ENCODE results near the gene ZNF625. TPM values are rescaled to one million over a fixed set of nuclear protein-coding genes. Genes with fewer than 3 reads are reported as not detected.
"Not testable (repeated sequence)": the region's sequence is repeated elsewhere in the genome, so short reads cannot be mapped to it uniquely, and the experiment has no call there.

The ZNF625 gene
- polyA plus RNA-seq, 3 donors = 13.3 to 18.6 (median 14.4) TPM

- peak; percentile 97 for DNase-seq
Measured at GRCh38 chr19:12139885-12140544, 16.5 kb downstream of the ZNF625 start, which contains the start of gene ZNF20. ZNF20 (minus strand) TSS chr19:12140350; CDS start chr19:12140182, 168 bp downstream.

GRCh38 chr19:12139269-12139668, 17.3 kb downstream of the ZNF625 start:
- DNase-seq = no peak

- DNase-seq = no peak
Measured at GRCh38 chr19:12137221-12137940, 19.2 kb downstream of the ZNF625 start.

- DNase-seq = no peak
Measured at GRCh38 chr19:12133069-12133468, 23.5 kb downstream of the ZNF625 start.

GRCh38 chr19:12126707-12127106, 29.8 kb downstream of the ZNF625 start:
- no peak for DNase-seq

GRCh38 chr19:12117201-12117970, 39.1 kb downstream of the ZNF625 start:
- DNase-seq = no peak

GRCh38 chr19:12113121-12113520, 43.4 kb downstream of the ZNF625 start:
- no peak for DNase-seq

GRCh38 chr19:12112701-12113100, 43.8 kb downstream of the ZNF625 start:
- DNase-seq = no peak

GRCh38 chr19:12111943-12112637, 44.4 kb downstream of the ZNF625 start:
- DNase-seq = no peak

GRCh38 chr19:12111176-12111575, 45.4 kb downstream of the ZNF625 start:
- no peak for DNase-seq

- not testable (repeated sequence) for DNase-seq
Measured at GRCh38 chr19:12103909-12104308, 52.6 kb downstream of the ZNF625 start.

- DNase-seq = no peak
Measured at GRCh38 chr19:12098040-12098439, 58.5 kb downstream of the ZNF625 start.

- DNase-seq = no peak
Measured at GRCh38 chr19:12095111-12095790, 61.3 kb downstream of the ZNF625 start.

Other genes with a start within 250 kb of the ZNF625 start
- gene ZNF700, start 231.6 kb downstream of the ZNF625 start, polyA plus RNA-seq (ENCODE audit: insufficient read length in 3 of 3) = 10 to 100 TPM; 13.1 to 26.0 (median 21.1) TPM
- gene ZNF763, start 191.7 kb downstream of the ZNF625 start, polyA plus RNA-seq (ENCODE audit: insufficient read length in 3 of 3) = 10 to 100 TPM in 2 of 3 donors, 1 to 10 TPM in 1; 6.4 to 11.2 (median 10.8) TPM
- 10 to 100 TPM; 14.2 to 24.8 (median 17.7) TPM for gene ZNF433, start 121.1 kb downstream of the ZNF625 start, polyA plus RNA-seq (ENCODE audit: insufficient read length in 3 of 3)
- gene ZNF878, start 103.8 kb downstream of the ZNF625 start, polyA plus RNA-seq (ENCODE audit: insufficient read length in 3 of 3) = 1 to 10 TPM; 1.1 to 3.1 (median 2.4) TPM
- 10 to 100 TPM; 25.1 to 32.8 (median 26.5) TPM for gene ZNF844, start 92.0 kb downstream of the ZNF625 start, polyA plus RNA-seq (ENCODE audit: insufficient read length in 3 of 3)
- gene ZNF20, start 16.4 kb downstream of the ZNF625 start, polyA plus RNA-seq (ENCODE audit: insufficient read length in 3 of 3) = 10 to 100 TPM in 1 of 3 donors, 1 to 10 TPM in 2; 6.1 to 10.7 (median 7.8) TPM
- 10 to 100 TPM; 13.5 to 19.5 (median 17.1) TPM for gene ZNF136, start 6.4 kb upstream of the ZNF625 start, polyA plus RNA-seq (ENCODE audit: insufficient read length in 3 of 3)
- gene ZNF44, start 138.1 kb upstream of the ZNF625 start, polyA plus RNA-seq (ENCODE audit: insufficient read length in 3 of 3) = 10 to 100 TPM; 43.6 to 70.9 (median 54.3) TPM
- gene ZNF563, start 176.9 kb upstream of the ZNF625 start, polyA plus RNA-seq (ENCODE audit: insufficient read length in 3 of 3) = 1 to 10 TPM; 3.6 to 5.1 (median 4.2) TPM
- gene ZNF442, start 208.9 kb upstream of the ZNF625 start, polyA plus RNA-seq (ENCODE audit: insufficient read length in 3 of 3) = 1 to 10 TPM; 5.7 to 6.4 (median 6.1) TPM
- gene ZNF799, start 244.5 kb upstream of the ZNF625 start, polyA plus RNA-seq (ENCODE audit: insufficient read length in 3 of 3) = 1 to 10 TPM; 6.7 to 8.4 (median 7.6) TPM